ENCODE results near the gene MMAA. TPM values are rescaled to one million over a fixed set of nuclear protein-coding genes. Genes with fewer than 3 reads are reported as not detected.

MMAA gene
- 7.5 TPM for total RNA-seq

DNA sequence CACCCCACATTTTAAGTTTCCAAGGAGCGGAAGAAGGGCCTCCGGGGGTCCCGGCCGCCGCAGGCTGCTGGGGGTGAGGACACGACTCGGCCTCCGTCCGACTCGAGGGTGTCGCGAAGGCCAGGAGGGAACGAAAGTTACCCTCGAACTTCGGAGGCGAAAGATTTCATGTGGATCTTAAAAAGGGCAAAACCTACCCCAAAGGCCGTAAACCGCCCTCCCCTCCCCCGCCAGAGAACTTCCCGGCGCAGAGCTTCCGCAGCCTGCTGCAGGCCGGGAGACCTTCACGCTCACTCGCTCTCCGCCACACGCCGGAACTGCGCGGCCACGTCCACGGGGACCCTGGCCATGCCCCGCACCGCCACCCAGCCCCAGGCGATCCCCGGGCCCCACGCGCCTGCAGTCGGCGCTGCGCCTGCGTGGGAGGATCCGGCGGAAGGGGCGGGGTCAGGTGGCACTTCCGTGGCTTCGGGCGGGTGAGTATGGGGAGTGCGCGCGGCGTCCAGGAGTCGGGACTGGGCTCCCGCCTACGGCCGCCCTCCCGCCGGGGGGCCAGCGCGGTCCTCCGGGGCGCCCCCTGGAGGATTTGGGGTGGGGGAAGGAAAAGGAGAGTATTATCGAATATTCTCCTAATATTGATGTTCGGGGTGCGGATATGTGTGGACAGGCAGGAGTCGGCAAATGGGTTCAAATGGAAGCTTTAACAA lies at the start of gene MMAA:
Gene MMAA, plus strand, starts transcription at position 454 of the 707 bp plus-strand sequence. CDS start 19,755 bp downstream, outside the sequence.

DNA sequence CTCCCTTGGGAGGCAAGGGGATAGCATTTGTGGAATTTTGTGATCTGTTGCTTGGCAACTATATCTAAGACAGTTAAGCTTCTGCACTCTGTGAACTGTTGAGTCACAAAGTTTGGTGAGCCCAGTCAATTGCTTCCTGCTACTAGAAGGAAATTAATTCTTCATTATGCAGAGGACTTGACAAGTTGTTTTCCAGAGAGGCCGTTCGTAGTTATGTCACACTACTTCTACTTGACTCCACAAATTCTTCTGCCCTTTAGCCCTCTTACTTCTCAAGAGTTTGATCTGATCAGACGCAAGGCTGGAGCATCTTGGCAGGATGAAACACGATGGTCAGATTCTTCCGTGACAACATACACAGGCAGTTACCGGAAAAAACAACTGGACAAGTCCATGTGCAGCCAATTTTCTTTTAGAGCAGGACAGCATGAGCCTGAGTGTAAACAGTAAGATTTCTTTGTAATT lies 60.8 kb downstream of the MMAA start, which contains the start of gene C4orf51:
Gene C4orf51, plus strand, starts transcription at position 156 of the 465 bp plus-strand sequence. Its CDS starts 58 bp downstream, at position 214.

Other genes starting within 250 kb of the MMAA start
- gene SMAD1, start 137.5 kb upstream of the MMAA start, total RNA-seq: 46.9 TPM
- gene C4orf51, start 60.8 kb downstream of the MMAA start, total RNA-seq: not detected